Cardiac septum (tissue), 1 donor: ENCODE results near the gene RASGEF1C. TPM values are rescaled to one million over a fixed set of nuclear protein-coding genes. Genes with fewer than 3 reads are reported as not detected.
"Not testable (repeated sequence)": the region's sequence is repeated elsewhere in the genome, so short reads cannot be mapped to it uniquely, and the experiment has no call there.

Experiments used
- DNase-seq: peaks from one replicate; pipeline ENCODE4 v3.0.0-alpha.2; 2020; ENCODE audit warnings: low spot score
- intact Hi-C: fragments of 100-400 bp; cut with DNase I; formaldehyde crosslinking; loops from one replicate; pipeline ENCODE4 v1.14.0; 2022
- total RNA-seq: library from RNA; stranded (reverse); fragmentation: NEBNext Ultra II Directional; extraction: Animal tissue kit (Norgen Biotek cat#: 25700); gene quantifications from one replicate; pipeline ENCODE4 v1.2.1, GENCODE V29; 2021
- donor health status: DM: no; HTN: no; CAD: no.

Gene RASGEF1C
- total RNA-seq, 1 donor from 2014 or later: 0.40 TPM

- intact Hi-C loops: loop anchor here (10.0 kb wide), 1 partner anchor 113 kb away; no protein-coding TSS in a partner anchor
- DNase-seq: peak; percentile 31
Observed at GRCh38 chr5:180097163-180097894, 111.7 kb downstream of the RASGEF1C start.

GRCh38 chr5:180096616-180097015 lies 112.4 kb downstream of the RASGEF1C start:
- intact Hi-C loops: loop anchor here (10.0 kb wide), 1 partner anchor 112 kb away; no protein-coding TSS in a partner anchor
- DNase-seq: peak; percentile 38

GRCh38 chr5:180095545-180095944 lies 113.5 kb downstream of the RASGEF1C start:
- intact Hi-C loops: loop anchor here (10.0 kb wide), 1 partner anchor 111 kb away; no protein-coding TSS in a partner anchor
- no peak for DNase-seq

GRCh38 chr5:180093651-180094382 lies 115.2 kb downstream of the RASGEF1C start:
- DNase-seq: peak; percentile 75
- intact Hi-C loops: loop anchor here (10.0 kb wide), 1 partner anchor 109 kb away; no protein-coding TSS in a partner anchor

GRCh38 chr5:180093241-180093640 lies 115.8 kb downstream of the RASGEF1C start:
- intact Hi-C loops: loop anchor here (10.0 kb wide), 1 partner anchor 108 kb away; no protein-coding TSS in a partner anchor
- no peak for DNase-seq

- intact Hi-C loops: loop anchor here (10.0 kb wide), 1 partner anchor 106 kb away; no protein-coding TSS in a partner anchor
- DNase-seq: peak; percentile 70
Observed at GRCh38 chr5:180090769-180091546, 118.1 kb downstream of the RASGEF1C start.

GRCh38 chr5:180090098-180090768 lies 118.8 kb downstream of the RASGEF1C start:
- peak; percentile 85 for DNase-seq
- intact Hi-C loops: loop anchor here (10.0 kb wide), 1 partner anchor 105 kb away; no protein-coding TSS in a partner anchor

- intact Hi-C loops: loop anchor here (10.0 kb wide), 1 partner anchor 105 kb away; no protein-coding TSS in a partner anchor
- DNase-seq: not testable (repeated sequence)
Observed at GRCh38 chr5:180089628-180090027, 119.4 kb downstream of the RASGEF1C start.

- intact Hi-C loops: no loop called here
- no peak for DNase-seq
Observed at GRCh38 chr5:180088561-180088960, 120.5 kb downstream of the RASGEF1C start.

GRCh38 chr5:180086816-180087399 lies 122.1 kb downstream of the RASGEF1C start:
- intact Hi-C loops: no loop called here
- DNase-seq: no peak

GRCh38 chr5:180085837-180086236 lies 123.2 kb downstream of the RASGEF1C start:
- intact Hi-C loops: no loop called here
- no peak for DNase-seq

- intact Hi-C loops: no loop called here
- no peak for DNase-seq
Observed at GRCh38 chr5:180084638-180085561, 124.1 kb downstream of the RASGEF1C start.

GRCh38 chr5:180083529-180084060 lies 125.4 kb downstream of the RASGEF1C start:
- intact Hi-C loops: no loop called here
- DNase-seq: no peak

GRCh38 chr5:180082633-180083420 lies 126.2 kb downstream of the RASGEF1C start:
- DNase-seq: no peak
- intact Hi-C loops: no loop called here

GRCh38 chr5:180081481-180081880 lies 127.5 kb downstream of the RASGEF1C start:
- intact Hi-C loops: no loop called here
- no peak for DNase-seq

GRCh38 chr5:180080486-180081280 lies 128.3 kb downstream of the RASGEF1C start:
- no peak for DNase-seq
- intact Hi-C loops: no loop called here
